HG02623 (cell line): ENCODE data around the gene BACH2.
"Not testable (repeated sequence)": the region's sequence is repeated elsewhere in the genome, so short reads cannot be mapped to it uniquely, and the experiment has no call there.

Experiments used
- ATAC-seq: cut with Tn5 transposase; IDR thresholded peaks from one replicate; pipeline ENCODE4 v1.9.1; 2021; ENCODE audit warnings: moderate library complexity; ENCODE audit not compliant: unreplicated experiment

BACH2 gene

DNA sequence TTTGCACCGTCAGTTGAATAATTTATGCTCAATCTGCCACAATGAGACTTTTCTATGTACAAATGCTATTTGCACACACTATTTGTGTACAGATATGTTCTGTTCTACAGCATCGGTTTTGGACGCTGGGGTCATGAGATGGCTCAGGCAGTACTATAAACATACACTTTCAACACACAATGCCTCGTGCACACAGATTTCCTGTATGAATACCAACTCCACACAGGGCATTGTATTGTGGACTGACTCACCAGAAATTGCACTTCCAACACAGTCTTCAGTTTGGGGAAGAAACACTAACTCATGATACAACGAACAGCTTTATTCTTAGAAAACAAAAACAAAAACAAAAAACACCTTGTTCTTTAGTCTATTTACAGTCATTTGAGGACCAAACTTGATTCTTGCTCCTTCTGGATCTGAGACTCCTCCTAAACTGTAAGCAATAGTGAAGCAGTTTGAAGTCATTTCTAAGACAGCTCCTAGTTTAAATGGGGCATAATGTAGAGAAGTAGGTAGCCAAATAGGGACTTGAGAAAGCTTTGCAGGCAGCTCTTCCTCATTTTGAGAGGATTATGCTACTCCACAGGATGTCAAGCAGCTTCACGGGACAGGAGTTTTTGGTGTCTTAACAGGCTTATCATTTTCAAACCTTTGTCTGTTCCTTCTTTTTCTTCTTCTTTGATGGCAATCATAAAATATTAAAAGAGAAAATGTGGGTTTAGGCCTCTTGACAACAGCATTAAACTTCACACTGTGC lies 368.7 kb downstream of the BACH2 start:
- no peak for ATAC-seq

DNA sequence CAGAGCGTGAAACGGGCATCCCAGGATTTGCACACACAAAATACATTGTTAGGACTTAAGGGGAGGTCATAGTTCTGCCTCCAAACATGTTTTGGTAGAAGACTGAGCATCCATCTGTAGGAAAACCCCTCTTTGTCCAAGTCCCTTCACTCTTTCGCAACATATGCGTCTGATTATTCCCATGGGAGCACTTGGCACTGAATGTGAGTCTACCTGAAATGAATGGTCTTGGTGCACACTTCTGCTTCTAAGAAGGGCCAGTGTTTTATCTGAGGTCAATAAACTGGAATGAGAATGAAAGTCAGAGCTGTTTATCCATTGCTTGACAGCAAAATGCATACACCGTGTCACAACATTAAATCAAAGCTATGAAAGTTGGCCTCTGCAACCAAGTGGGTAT lies 369.4 kb downstream of the BACH2 start:
- no peak for ATAC-seq

DNA sequence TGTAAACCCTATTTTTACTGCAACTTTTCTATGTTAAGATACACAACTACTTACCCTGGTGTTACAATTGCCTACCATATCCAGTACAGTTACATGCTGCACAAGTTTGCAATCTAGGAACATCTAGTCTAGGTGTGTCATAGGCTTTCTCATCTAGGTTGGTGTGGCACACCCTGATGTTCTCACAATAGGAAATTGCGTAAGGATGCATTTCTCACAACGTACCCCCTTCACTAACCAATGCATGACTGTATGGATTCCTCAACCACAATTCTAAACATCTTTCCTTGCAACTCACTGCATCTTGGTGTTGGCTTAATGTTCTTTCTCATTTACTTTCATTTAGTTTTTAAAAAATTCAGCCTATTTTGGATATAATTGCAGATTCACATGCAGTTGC lies 370.8 kb downstream of the BACH2 start:
- ATAC-seq: no peak

DNA sequence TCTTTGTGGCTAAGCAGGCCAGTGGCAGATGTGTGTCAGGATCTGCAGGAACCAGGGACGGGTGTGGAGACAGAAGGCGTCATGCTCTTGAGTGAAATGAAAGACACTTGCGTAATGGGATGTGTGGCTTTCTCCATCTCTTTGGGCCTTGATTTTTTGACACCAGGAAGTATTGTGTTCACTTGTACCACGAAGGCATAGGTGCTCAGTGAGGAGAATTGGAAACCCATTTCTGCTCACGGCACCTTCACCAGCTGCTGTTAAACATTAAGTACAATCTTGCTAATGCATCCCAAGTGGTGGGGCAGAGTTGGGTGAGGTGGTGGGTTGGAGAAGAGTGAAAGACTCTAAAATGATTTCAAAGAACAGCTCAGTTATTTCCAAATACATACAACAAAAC lies 372.4 kb downstream of the BACH2 start:
- no peak for ATAC-seq

DNA sequence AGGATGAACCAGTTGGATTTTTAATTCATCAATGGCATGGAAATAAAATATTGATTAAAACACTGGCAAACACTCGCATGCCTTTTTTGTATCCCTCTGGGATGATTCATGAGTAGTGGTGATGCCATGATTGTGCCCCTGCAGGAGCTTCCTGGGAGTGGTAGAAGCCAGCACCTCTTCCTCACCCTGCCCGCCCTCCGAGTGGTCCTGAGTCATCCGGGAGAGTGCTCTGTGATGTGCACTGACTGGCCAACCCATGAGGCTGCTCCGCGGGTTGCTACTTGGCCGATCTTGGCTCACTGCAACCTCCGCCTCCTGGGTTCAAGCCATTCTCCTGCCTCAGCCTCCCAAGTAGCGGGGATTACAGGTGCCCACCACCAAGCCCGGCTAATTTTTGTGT lies 375.0 kb downstream of the BACH2 start:
- no peak for ATAC-seq

DNA sequence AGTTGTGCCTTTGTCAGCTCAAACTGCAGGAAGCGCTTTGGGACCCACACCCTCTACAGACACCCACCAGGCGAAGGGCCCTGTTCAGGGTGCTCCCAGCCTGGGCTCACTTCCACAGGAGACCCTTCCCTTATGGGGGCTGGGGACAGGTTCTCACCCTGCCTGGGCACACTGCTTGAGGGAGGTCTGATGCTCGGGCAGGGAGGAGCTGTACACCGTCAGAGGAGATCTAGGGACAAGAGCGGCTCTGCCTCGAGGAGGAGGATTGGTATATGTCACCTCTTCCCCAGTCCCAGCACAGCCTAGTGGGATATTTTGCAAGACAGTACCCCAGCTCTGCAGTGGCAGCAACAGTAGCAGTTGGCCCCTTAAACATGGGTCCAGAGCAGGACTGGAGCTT lies 375.4 kb downstream of the BACH2 start:
- no peak for ATAC-seq

DNA sequence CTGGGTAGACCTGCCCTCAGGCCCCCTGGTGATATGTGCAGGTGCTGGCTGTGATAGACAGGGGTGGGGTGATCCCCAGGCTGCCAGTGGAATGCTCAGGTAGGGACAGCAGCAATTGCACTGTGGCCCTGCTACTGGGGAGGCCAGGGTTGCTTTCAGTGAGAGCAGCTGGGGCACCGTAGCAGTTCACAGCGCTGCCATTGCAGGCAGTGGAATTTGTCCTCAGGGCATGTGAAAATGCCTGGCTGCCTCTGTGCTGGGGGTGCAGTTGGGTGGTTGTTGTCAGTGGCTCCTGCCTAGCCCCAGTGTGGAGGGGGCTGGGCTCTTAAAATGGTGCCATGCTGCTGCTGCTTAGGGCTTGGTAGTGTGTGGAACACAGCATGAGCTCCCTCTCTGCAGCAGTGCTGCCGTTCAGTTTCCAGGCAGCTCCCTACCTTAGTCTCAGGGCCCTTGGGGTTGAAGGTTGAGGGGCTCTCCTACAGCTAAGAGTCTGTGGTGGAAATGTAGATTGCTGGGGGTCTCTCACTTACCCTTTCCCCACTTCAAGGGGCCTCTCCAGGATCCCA lies 378.8 kb downstream of the BACH2 start:
- ATAC-seq: no peak

DNA sequence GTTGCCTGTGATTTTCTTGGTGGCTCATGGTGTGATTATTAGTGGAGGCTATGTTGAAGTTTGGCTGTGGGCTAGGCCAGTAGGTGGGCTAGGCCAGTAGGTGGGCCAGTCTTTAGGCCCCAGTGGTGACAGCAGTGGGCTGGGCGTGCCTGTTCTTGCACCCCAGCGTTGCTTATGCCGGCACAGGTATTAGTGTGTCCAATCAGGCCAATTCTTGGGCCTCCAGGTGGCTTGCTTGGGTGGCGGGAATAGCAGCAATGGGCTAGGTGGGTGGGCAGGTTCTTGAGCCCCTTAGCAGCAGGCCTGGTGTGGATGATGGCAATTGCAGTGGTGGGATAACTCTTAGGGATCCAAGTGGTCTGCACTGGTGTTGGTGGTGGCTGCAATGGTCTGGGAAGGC lies 379.4 kb downstream of the BACH2 start:
- no peak for ATAC-seq

DNA sequence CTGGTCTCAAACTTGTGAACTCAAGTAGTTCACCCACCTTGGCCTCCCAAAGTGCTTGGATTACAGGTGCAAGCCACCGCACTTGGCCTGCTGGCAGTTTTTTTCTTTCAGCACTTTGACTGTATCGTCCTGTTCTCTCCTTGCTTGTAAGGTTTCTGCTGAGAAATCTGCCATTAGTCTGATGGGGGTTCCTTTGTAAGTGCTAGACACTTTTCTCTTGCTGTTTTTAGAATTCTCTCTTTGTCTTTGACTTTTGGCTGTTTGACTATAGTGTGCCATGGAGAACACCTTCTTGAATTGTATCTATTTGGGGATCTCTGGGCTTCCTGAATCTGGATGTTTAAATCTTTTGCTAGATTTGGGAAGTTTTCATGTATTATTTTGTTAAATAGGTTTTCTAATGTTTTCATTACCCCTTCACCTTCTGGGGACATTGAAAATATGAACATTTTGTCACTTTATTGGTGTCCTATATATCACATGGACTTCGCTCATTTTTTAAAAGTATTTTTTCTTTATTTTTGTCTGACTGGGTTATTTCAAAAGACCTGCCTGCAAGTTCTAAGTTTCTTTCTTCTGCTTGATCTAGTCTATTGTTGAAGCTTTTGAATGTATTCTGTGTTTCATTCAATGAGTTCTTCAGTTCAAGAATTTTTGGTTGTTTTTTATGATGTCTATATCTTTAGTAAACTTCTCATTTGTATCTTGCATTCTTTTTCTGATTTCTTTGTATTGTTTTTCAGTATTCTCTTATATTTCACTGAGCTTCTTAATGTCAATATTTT lies 380.3 kb downstream of the BACH2 start:
- no peak for ATAC-seq

DNA sequence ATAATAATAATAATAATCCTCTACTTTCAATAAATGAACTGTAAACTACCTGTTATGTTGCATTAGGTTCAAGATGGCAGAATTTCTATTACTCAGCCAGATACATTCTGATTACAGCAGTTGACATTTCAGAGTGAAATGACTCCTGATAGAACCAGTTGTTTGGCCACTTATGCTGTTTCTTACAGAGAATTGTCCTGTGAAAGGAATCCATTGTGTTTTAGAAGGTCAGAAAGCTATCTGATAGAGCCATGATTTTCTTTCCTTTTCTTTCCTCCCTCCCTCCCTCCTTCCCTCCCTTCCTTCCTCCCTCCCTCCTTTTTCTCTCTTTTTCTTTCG lies 385.8 kb downstream of the BACH2 start:
- no peak for ATAC-seq

DNA sequence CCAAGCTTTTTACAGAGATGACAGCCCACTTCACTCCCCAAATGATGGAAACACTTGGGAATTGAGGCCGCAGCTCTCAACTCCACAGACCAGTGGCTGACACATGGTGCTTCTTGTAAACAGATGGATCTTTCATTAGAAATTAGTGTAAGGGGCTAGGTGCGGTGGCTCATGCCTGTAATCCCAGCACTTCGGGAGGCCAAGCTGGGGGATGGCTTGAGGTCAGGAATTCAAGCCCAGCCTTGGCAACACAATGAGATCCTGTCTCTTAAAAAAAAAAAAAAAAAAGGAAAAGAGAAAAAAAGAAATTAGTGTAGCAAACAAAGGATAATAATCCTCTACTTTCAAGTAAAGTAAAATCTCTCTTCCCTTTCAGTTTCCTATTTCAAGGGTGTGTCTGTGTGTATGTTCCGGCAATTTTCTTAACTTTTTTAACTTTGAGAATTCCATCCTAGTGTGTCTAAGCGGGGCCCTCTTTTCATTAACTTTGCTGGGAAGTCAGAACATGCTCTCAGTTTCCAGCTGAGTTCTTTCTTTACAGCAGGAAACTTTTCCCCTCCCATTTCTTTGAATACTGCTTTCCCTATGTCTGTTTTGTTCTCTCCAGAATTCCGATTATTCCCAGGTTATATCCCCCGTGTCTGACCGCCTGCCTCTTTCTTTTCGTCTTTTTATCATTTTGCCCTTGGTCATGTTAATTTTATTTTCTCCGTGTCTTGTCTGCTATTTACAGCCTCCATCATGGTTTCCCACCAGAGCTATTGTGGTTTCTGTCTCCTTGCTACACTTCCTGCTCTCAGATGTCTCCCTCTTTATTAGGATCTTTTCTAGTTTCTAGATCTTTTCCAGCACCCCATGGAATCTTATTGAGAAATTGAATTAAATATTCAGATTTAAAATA lies 386.4 kb downstream of the BACH2 start:
- not testable (repeated sequence) for ATAC-seq

DNA sequence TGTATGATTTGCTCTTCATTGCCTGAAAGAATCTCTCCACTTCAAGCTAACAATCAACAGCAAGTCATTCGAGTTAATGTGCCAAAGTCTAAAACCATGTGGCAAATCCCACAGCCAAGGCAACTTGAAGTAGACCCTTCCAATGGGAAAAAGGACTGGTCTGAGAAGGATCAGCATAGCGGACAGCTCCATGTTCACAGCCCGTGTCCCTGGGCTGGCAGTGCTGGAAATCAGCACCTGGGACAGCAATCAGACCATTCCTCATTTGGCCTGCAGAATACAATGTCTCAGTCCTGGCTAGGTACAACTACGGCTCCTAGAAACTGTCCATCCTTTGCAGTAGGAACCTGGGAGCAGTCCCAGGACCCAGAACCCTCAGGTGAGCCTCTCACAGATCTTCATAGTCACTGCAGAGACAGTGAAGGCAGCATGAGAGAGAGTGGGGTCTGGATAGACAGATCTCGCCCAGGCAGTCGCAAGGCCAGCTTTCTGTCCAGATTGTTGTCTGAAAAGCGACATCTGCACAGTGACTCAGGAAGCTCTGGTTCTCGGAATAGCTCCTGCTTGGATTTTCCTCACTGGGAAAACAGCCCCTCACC lies 401.3 kb downstream of the BACH2 start:
- ATAC-seq: no peak

DNA sequence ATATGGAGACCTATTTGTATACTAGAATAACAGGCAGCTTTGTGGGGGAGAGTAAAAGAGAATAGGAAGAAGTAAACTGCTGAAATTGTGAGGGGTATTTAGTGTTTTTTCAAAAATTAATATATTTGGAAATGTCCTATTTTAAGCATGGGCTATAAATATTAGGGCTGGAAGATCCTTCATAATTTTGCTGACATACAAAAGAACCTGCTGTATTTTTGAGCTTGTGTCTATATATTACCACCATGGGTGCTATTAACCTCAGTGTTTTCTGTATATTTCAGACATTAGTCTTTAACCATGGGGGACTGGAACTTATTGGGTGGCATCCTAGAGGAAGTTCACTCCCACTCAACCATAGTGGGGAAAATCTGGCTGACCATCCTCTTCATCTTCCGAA lies 402.5 kb downstream of the BACH2 start, which contains the start of gene GJA10:
Gene GJA10, plus strand, starts transcription at position 301 of the 400 bp plus-strand sequence. Its CDS starts 0 bp downstream, at position 301.
- no peak for ATAC-seq

DNA sequence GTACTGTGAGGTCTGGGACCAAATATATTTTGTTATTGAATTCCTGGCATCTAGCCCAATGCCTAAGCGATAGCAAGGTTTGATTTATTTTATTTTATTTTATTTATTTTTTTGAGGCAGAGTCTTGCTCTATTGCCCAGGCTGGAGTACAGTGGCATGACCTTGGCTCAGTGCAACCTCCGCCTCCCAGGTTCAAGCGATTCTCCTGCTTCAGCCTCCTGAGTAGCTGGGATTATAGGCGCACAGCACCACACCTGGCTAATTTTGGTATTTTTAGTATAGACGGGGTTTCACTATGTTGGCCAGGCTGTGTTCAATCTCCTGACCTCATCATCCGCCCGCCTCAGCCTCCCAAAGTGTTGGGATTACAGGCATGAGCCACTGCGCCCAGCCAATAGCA lies 404.1 kb downstream of the BACH2 start:
- ATAC-seq: not testable (repeated sequence)

DNA sequence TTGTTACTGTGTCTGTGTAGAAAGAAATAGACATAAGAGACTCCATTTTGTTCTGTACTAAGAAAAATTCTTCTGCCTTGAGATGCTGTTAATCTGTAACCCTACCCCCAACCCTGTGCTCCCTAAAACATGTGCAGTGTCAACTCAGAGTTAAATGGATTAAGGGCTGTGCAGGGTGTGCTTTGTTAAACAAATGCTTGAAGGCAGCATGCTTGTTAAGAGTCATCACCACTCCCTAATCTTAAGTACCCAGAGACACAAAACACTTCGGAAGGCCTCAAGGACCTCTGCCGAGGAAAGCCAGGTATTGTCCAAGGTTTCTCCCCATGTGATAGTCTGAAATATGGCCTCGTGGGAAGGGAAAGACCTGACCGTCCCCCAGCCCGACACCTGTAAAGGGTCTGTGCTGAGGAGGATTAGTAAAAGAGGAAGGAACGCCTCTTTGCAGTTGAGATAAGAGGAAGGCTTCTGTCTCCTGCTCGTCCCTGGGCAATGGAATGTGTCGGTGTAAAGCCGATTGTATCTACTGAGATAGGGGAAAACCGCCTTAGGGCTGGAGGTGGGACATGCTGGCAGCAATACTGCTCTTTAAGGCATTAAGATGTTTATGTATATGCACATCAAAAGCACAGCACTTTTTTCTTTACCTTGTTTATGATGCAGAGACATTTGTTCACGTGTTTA lies 405.7 kb downstream of the BACH2 start:
- ATAC-seq: not testable (repeated sequence)

DNA sequence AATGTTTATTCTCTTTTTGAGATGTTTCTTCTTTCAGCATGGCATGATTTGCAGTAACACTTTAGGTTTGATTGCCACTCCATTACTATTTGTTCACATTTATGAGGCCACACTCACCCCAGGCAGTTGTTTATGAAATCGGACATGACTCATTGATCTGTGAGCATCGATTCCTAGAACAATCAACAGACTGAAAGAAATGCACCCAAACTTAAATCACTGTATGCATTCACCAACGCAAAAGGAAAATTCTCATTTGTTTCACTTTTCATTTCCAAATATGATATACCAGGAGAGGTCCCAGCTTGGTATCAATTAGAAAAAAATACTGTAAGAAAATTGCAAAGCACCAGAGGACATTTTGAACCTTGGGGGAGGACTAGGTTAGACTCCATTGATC lies 407.8 kb downstream of the BACH2 start:
- ATAC-seq: no peak

DNA sequence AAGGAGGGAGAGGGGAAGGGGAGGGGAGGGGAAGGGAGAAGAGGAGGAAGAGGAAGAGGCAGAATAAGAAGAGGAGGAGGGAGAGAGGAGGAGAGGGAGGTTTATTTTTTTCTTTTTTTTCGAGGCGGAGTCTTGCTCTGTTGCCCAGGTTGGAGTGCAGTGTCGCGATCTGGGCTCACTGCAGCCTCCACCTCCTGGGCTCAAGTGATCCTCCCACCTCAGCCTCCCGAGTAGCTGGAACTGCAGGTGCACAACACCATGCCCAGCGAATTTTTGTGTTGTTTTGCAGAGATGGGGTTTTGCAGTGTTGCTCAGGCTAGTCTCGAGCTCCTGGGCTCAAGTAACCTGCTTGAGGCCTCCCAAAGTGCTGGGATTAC lies 408.5 kb downstream of the BACH2 start:
- no peak for ATAC-seq

DNA sequence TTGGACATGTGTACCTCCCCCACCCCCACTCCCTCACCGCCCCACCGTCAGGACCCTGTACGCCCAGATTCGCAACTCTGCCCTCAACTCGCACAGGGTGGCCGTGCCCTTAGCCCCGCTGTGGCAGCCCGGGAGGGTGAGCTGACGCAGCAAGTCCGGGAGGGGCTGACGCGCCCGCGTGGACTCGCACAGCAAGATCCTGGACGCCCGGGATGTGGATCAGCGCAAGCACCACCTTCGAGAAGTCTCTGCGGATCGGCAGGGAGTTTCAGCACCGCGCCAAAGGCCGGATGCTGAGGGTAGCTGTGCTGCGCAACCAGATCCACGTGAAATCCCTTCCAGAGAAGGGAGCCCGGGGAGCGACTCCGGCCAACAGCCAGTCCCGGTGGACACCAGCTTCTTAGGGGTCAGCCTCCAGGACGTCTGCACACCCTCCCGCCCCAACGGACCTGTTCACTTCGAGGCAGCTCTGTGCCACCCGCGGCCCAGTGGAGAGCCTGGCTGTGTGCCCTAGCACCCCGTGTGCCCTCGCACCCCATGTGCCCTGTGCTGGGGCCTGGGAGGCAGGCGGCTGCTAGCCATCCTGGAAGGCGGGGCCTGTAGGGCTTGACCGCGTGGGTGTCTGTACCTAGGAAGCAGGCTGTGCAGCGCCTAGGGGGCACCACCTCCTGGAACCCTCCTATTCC lies 409.0 kb downstream of the BACH2 start:
- no peak for ATAC-seq

DNA sequence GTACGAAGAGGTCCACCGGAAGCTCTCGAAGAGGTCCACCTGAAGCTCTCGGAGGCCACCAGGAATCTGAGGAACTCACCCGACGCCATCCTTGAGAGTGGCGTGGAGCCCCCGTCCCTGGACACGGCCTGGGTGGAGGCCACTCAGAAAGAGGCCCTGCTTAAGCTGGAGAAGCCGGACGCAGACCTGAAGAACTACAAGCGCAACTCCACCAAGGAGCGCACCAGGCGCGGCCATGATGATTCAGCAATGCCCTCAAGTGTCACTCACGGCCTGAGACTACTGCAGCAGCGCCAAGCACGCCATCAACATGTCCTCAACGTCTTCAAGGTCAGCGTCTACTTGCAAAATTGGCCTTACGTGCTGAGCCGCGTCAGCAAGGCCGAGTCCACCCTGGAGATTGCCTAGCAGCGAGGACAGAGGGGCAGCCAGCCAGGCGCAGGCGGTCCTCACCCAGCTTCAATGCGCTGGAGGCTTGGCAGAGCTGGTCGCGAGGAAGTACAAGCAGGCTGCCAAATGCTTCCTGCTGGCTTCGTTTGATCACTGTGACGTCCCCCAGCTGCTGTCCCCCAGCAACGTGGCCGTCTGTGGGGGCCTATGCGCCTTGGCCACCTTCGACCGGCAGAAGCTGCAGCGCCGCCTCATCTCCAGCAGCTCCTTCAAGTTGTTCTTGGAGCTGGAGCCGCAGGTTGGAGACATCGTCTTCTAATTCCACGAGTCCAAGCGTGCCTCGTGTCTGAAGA lies 410.1 kb downstream of the BACH2 start:
- no peak for ATAC-seq
